GM12872 (cell line): ENCODE measurements around the gene ADNP2.

ENCODE experiments used
- CTCF ChIP-seq: IDR thresholded peaks from 3 replicates; pipeline ENCODE4 v1.5.1; 2011; ENCODE audit warnings: low read depth, mild to moderate bottlenecking, low read length, moderate library complexity; ENCODE audit not compliant: insufficient read depth

The ADNP2 gene

GRCh38 chr18:80126797-80127196 lies 17.7 kb downstream of the ADNP2 start:
- no peak for TF ChIP-seq CTCF

GRCh38 chr18:80127635-80128034 lies 18.6 kb downstream of the ADNP2 start:
- TF ChIP-seq CTCF: no peak

GRCh38 chr18:80129672-80130367 lies 20.8 kb downstream of the ADNP2 start:
- TF ChIP-seq CTCF: no peak

GRCh38 chr18:80130555-80130954 lies 21.5 kb downstream of the ADNP2 start:
- no peak for TF ChIP-seq CTCF

- TF ChIP-seq CTCF: no peak
Observed at GRCh38 chr18:80132180-80132812, 23.2 kb downstream of the ADNP2 start.

DNA sequence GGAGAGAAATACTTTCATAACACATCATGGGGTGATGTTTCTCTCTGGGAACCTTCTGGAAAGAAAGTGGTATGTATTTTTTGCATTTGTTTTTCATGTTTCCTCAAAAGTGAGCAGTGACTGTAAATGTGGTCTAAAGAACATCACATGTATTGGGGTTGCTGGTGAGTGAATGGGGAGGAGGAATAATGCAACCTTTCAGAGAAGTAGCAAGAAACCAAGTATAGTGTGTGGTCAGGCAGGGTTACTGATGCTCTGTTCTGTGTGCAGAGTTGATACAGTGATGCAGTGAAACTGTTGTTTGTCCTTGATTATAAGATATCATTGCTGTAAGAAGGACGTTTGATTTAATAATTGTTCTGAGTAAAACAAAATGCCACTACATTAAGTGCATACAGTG lies 24.1 kb downstream of the ADNP2 start:
- TF ChIP-seq CTCF: no peak

GRCh38 chr18:80135136-80135535 lies 26.1 kb downstream of the ADNP2 start:
- no peak for TF ChIP-seq CTCF
